ENCODE data around the gene WFDC12. TPM values are rescaled to one million over a fixed set of nuclear protein-coding genes. Genes with fewer than 3 reads are reported as not detected.
"Not testable (repeated sequence)": the region's sequence is repeated elsewhere in the genome, so short reads cannot be mapped to it uniquely, and the experiment has no call there.

WFDC12 gene
- total RNA-seq, 1 donor from 2014 or later: not detected

GRCh38 chr20:45149062-45149461 is 24.8 kb upstream of the WFDC12 start:
- H3K36me3 Mint-ChIP-seq (ENCODE audit: low read depth, unreplicated experiment): no peaks in the 10 kb centered on the region
- H3K4me3 Mint-ChIP-seq (ENCODE audit: unreplicated experiment): no peak overlapping the region
- no peaks in the 10 kb centered on the region for H3K9me3 Mint-ChIP-seq (ENCODE audit: unreplicated experiment)
- no peak overlapping the region for H3K27ac Mint-ChIP-seq (ENCODE audit: unreplicated experiment)
- H3K27me3 Mint-ChIP-seq (ENCODE audit: unreplicated experiment): peaks cover 2% of the 10 kb centered on the region
- DNase-seq (ENCODE audit: low spot score): no peak
- no peaks in the 10 kb centered on the region for H3K4me1 Mint-ChIP-seq (ENCODE audit: unreplicated experiment)
- TF ChIP-seq CTCF (IDR thresholded peaks at IDR 0.05; ENCODE audit: unreplicated experiment): no peak

- no peaks in the 10 kb centered on the region for H3K36me3 Mint-ChIP-seq (ENCODE audit: low read depth, unreplicated experiment)
- H3K4me1 Mint-ChIP-seq (ENCODE audit: unreplicated experiment): no peaks in the 10 kb centered on the region
Measured at GRCh38 chr20:45140836-45141235, 16.6 kb upstream of the WFDC12 start.

GRCh38 chr20:45139733-45140375 is 15.6 kb upstream of the WFDC12 start:
- H3K4me3 Mint-ChIP-seq (ENCODE audit: unreplicated experiment); DNase-seq (ENCODE audit: low spot score); H3K36me3 Mint-ChIP-seq (ENCODE audit: low read depth, unreplicated experiment); H3K27me3 Mint-ChIP-seq (ENCODE audit: unreplicated experiment); H3K9me3 Mint-ChIP-seq (ENCODE audit: unreplicated experiment); H3K27ac Mint-ChIP-seq (ENCODE audit: unreplicated experiment); H3K4me1 Mint-ChIP-seq (ENCODE audit: unreplicated experiment): not testable (repeated sequence)

More at GRCh38 chr20:45140836-45141235, 16.6 kb upstream of the WFDC12 start:
- no peaks in the 10 kb centered on the region for H3K27me3 Mint-ChIP-seq (ENCODE audit: unreplicated experiment)
- no peak overlapping the region for H3K27ac Mint-ChIP-seq (ENCODE audit: unreplicated experiment)
- H3K4me3 Mint-ChIP-seq (ENCODE audit: unreplicated experiment): no peak overlapping the region
- no peak for DNase-seq (ENCODE audit: low spot score)
- no peaks in the 10 kb centered on the region for H3K9me3 Mint-ChIP-seq (ENCODE audit: unreplicated experiment)
- no peak for TF ChIP-seq CTCF (IDR thresholded peaks at IDR 0.05; ENCODE audit: unreplicated experiment)

GRCh38 chr20:45138561-45139300 is 14.5 kb upstream of the WFDC12 start:
- peak; percentile 70 for DNase-seq (ENCODE audit: low spot score)
- Mint-ChIP-seq H3K36me3 (ENCODE audit: low read depth, unreplicated experiment) (no peaks in the 10 kb centered on the region), H3K4me1 (ENCODE audit: unreplicated experiment) (no peaks in the 10 kb centered on the region), H3K27ac (ENCODE audit: unreplicated experiment) (no peak overlapping the region), H3K9me3 (ENCODE audit: unreplicated experiment) (no peaks in the 10 kb centered on the region), H3K4me3 (ENCODE audit: unreplicated experiment) (no peak overlapping the region), H3K27me3 (ENCODE audit: unreplicated experiment) (no peaks in the 10 kb centered on the region)
- peak; percentile 91 for TF ChIP-seq CTCF (IDR thresholded peaks at IDR 0.05; ENCODE audit: unreplicated experiment)

- H3K27me3 Mint-ChIP-seq (ENCODE audit: unreplicated experiment): no peaks in the 10 kb centered on the region
- H3K27ac Mint-ChIP-seq (ENCODE audit: unreplicated experiment): no peak overlapping the region
- TF ChIP-seq CTCF (IDR thresholded peaks at IDR 0.05; ENCODE audit: unreplicated experiment): no peak
- DNase-seq (ENCODE audit: low spot score): no peak
- no peaks in the 10 kb centered on the region for H3K4me1 Mint-ChIP-seq (ENCODE audit: unreplicated experiment)
- no peak overlapping the region for H3K4me3 Mint-ChIP-seq (ENCODE audit: unreplicated experiment)
- no peaks in the 10 kb centered on the region for H3K36me3 Mint-ChIP-seq (ENCODE audit: low read depth, unreplicated experiment)
- no peaks in the 10 kb centered on the region for H3K9me3 Mint-ChIP-seq (ENCODE audit: unreplicated experiment)
Measured at GRCh38 chr20:45136911-45137310, 12.6 kb upstream of the WFDC12 start.
